Measurements from ENCODE around the gene RNU5B-1. TPM values are rescaled to one million over a fixed set of nuclear protein-coding genes. Genes with fewer than 3 reads are reported as not detected.

RNU5B-1 gene
- total RNA-seq, 1 experiment from 2014 or later = not detected

DNA sequence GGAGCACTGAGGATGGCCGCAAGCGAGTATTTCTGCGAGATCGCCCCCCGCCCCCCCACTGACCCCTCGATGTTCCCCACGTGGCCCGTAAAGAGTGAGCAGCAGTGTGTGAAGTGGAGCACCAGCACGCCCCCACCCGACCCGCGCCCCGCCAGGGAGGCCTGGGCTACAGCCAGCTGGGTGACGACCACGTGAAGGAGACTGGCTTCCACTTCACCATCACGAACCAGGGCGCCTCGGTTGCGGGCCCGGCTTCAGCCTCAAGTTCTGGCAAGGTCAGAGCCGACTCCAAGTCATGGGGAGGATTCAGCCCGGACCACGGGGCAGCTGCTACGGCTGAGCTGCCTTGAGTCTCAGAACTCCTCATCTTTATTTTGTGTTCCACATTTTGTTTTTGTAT is 2.4 kb upstream of the RNU5B-1 start:
- Histone ChIP-seq H3K27ac (ENCODE audit: low read depth, low read length, poor library complexity, severe bottlenecking) (no peak overlapping the region), H3K4me3 (ENCODE audit: low read depth, low read length, poor library complexity, severe bottlenecking) (no peak overlapping the region), H3K27me3 (replicated peaks; ENCODE audit: insufficient read depth, low read depth, low read length, poor library complexity) (no peaks in the 10 kb centered on the region), H3K9me3 (ENCODE audit: low read depth, low read length, poor library complexity, severe bottlenecking) (no peaks in the 10 kb centered on the region), H3K4me1 (ENCODE audit: insufficient read depth, low read length, poor library complexity, severe bottlenecking) (peaks cover 14% of the 10 kb centered on the region), H3K36me3 (ENCODE audit: insufficient read depth, low read length, poor library complexity, severe bottlenecking) (no peaks in the 10 kb centered on the region)
- ChIA-PET POLR2A (ENCODE audit: low non-redundant PET) (no interaction called here), CTCF (no interaction called here)
- TF ChIP-seq EZH2 (IDR thresholded peaks at IDR 0.05; ENCODE audit: borderline replicate concordance, low read depth, low read length, poor library complexity, severe bottlenecking) = no peak
- TF ChIP-seq, protein P1, sequence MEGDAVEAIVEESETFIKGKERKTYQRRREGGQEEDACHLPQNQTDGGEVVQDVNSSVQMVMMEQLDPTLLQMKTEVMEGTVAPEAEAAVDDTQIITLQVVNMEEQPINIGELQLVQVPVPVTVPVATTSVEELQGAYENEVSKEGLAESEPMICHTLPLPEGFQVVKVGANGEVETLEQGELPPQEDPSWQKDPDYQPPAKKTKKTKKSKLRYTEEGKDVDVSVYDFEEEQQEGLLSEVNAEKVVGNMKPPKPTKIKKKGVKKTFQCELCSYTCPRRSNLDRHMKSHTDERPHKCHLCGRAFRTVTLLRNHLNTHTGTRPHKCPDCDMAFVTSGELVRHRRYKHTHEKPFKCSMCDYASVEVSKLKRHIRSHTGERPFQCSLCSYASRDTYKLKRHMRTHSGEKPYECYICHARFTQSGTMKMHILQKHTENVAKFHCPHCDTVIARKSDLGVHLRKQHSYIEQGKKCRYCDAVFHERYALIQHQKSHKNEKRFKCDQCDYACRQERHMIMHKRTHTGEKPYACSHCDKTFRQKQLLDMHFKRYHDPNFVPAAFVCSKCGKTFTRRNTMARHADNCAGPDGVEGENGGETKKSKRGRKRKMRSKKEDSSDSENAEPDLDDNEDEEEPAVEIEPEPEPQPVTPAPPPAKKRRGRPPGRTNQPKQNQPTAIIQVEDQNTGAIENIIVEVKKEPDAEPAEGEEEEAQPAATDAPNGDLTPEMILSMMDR (conservative IDR thresholded peaks at IDR 0.05; ENCODE audit: low read depth, low read length) = no peak
- DNase-seq (ENCODE audit: low spot score) = no peak
- BruUV-seq (replicated peaks) = no TSS peak
- intact Hi-C loops (cut with micrococcal nuclease; ENCODE audit: unreplicated experiment) = no loop called here

DNA sequence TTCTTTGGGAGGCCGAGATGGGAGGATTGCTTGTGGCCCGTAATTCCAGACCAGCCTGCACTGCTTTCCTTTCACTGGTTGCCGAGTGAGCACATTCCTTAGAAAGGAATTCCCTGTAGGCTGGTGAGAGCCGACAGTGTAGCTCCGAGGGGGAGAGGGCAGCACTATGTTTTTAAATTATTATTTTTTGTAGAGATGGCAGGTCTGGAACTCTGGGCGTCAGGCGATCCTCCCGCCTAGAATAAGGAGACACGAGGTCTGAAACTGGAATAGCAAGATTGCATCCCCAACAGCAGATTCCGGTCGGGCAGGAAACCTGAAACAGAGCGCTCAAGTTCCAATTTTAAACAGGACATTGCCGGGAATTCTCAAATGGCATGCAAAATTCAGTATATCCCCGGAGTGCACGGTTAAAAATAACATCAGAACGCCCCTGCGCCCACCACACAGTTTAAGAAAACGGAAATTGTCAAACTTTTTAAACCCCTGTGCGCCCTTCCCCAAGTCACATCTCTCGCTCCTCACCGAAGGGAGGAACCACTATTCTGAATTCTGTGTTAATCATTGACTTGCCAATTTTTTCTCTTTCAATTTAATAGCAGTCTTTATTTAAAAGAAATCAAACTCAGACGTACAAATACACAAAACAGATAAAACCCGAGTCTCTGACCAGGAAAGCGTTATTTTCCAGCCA is 643 bp upstream of the RNU5B-1 start:
- Histone ChIP-seq H3K4me3 (ENCODE audit: low read depth, low read length, poor library complexity, severe bottlenecking) (peak overlapping the region; percentile 46), H3K9me3 (ENCODE audit: low read depth, low read length, poor library complexity, severe bottlenecking) (no peaks in the 10 kb centered on the region), H3K36me3 (ENCODE audit: insufficient read depth, low read length, poor library complexity, severe bottlenecking) (no peaks in the 10 kb centered on the region), H3K27ac (ENCODE audit: low read depth, low read length, poor library complexity, severe bottlenecking) (peak overlapping the region; percentile 99), H3K4me1 (ENCODE audit: insufficient read depth, low read length, poor library complexity, severe bottlenecking) (peaks cover 10% of the 10 kb centered on the region), H3K27me3 (replicated peaks; ENCODE audit: insufficient read depth, low read depth, low read length, poor library complexity) (no peaks in the 10 kb centered on the region)
- TF ChIP-seq, protein P1 (conservative IDR thresholded peaks at IDR 0.05; ENCODE audit: low read depth, low read length) = no peak
- TF ChIP-seq EZH2 (IDR thresholded peaks at IDR 0.05; ENCODE audit: borderline replicate concordance, low read depth, low read length, poor library complexity, severe bottlenecking) = no peak
- DNase-seq (ENCODE audit: low spot score) = peak; percentile 62
- intact Hi-C loops (cut with micrococcal nuclease; ENCODE audit: unreplicated experiment) = loop anchor here (1.0 kb wide), 1 partner anchor 8 kb away; the partner anchor contains the start of gene RNU5A-1
- ChIA-PET POLR2A (ENCODE audit: low non-redundant PET) (interaction anchor here (1.4 kb wide), 1 partner anchor 118 kb away, joined by 9 read pairs; the partner anchor contains the start of gene CLPX), CTCF (interaction anchor here (0.5 kb wide), 1 partner anchor 17 kb away, joined by 4 read pairs; the partner anchor contains the start of gene PARP16)
- TSS peak; percentile 89 for BruUV-seq (replicated peaks)

DNA sequence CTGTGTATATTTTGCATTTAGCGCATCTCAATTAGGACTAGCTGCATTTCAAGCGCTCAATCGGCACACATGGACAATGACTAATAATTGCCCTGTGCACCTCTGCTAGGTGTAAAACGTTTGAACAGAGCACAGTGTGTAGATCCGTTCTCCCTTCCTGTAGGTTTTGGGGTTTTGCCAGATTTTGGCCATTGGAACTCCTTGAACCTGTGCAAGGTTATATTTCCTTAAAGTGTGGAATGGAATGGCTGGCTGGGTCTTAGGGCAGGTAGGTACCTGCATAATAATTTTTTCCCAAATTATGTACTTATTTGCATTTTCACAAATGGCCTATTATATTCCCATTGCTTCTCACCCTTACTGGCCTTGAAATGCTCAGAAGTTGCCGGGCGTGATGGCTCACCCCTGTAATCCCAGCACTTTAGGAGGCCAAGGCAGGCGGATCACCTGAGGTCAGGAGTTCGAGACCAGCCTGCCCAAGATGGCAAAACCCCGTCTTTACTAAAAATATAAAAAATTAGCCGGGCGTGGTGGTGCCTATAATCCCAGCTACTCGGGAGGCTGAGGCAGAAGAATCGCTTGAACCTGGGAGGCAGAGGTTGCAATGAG is 777 bp downstream of the RNU5B-1 start:
- H3K4me3 ChIP-seq (ENCODE audit: low read depth, low read length, poor library complexity, severe bottlenecking) = no peak overlapping the region
- H3K4me1 ChIP-seq (ENCODE audit: insufficient read depth, low read length, poor library complexity, severe bottlenecking) = peaks cover 10% of the 10 kb centered on the region
- POLR2A ChIA-PET (ENCODE audit: low non-redundant PET) = interaction anchor here (0.5 to 1.4 kb wide), 23 partner anchors 7 to 1220 kb away, joined by 3 to 9 read pairs (median 4); partner anchors contain the start of genes CLPX, INTS14, PARP16 and RNU5A-1
- no peak for TF ChIP-seq EZH2 (IDR thresholded peaks at IDR 0.05; ENCODE audit: borderline replicate concordance, low read depth, low read length, poor library complexity, severe bottlenecking)
- TF ChIP-seq, protein P1 (conservative IDR thresholded peaks at IDR 0.05; ENCODE audit: low read depth, low read length) = no peak
- H3K9me3 ChIP-seq (ENCODE audit: low read depth, low read length, poor library complexity, severe bottlenecking) = no peaks in the 10 kb centered on the region
- no peaks in the 10 kb centered on the region for H3K36me3 ChIP-seq (ENCODE audit: insufficient read depth, low read length, poor library complexity, severe bottlenecking)
- intact Hi-C loops (cut with micrococcal nuclease; ENCODE audit: unreplicated experiment) = no loop called here
- H3K27me3 ChIP-seq (replicated peaks; ENCODE audit: insufficient read depth, low read depth, low read length, poor library complexity) = no peaks in the 10 kb centered on the region
- no peak for DNase-seq (ENCODE audit: low spot score)
- H3K27ac ChIP-seq (ENCODE audit: low read depth, low read length, poor library complexity, severe bottlenecking) = peak overlapping the region; percentile 99
- CTCF ChIA-PET = interaction anchor here (0.6 to 0.9 kb wide), 4 partner anchors 78 to 1397 kb away, joined by 4 to 11 read pairs (median 8); no protein-coding TSS in a partner anchor
- no TSS peak for BruUV-seq (replicated peaks)
